OCI-LY7 (cell line): ENCODE results near the gene RTBDN. TPM values are rescaled to one million over a fixed set of nuclear protein-coding genes. Genes with fewer than 3 reads are reported as not detected.

Experiments
- BruUV-seq: library from RNA; stranded (reverse); fragments of 400-500 nt; replicated peaks from 2 replicates; lab custom pipeline; 2021; lab: Mats Ljungman, UMichigan
- CTCF ChIA-PET: fragments of 300-600 bp; sonication (Branson Sonifier 250); formaldehyde crosslinking; loops from one replicate; lab custom pipeline; 2022; ENCODE audit warnings: antibody characterized with exemption; ENCODE audit not compliant: unreplicated experiment; lab: Charles Lee
- POLR2A ChIA-PET: fragments of 300-600 bp; sonication (Branson Sonifier 250); formaldehyde crosslinking; loops from one replicate; lab custom pipeline; 2022; ENCODE audit warnings: antibody characterized with exemption; lab: Charles Lee
- DNase-seq: peaks from one replicate; pipeline ENCODE4 v3.0.0-alpha.2; 2015; ENCODE audit warnings: low spot score
- H2AFZ ChIP-seq: fragments of 200-600 bp; sonication (generic), shearing (Covaris generic); 2 replicates; pipeline ENCODE4 v1.6.1; 2014; ENCODE audit warnings: mild to moderate bottlenecking, antibody characterized with exemption, low read length, moderate library complexity
- H3K27ac ChIP-seq: fragments of 200-600 bp; sonication (generic); 2 replicates; pipeline ENCODE4 v1.5.1; 2014; ENCODE audit warnings: mixed run types, low read depth, mild to moderate bottlenecking, moderate library complexity, low read length, inconsistent platforms; ENCODE audit not compliant: poor library complexity, severe bottlenecking
- H3K36me3 ChIP-seq: fragments of 200-600 bp; sonication (generic); 2 replicates; pipeline ENCODE4 v1.6.1; 2014; ENCODE audit warnings: mild to moderate bottlenecking, antibody characterized with exemption, low read length, moderate library complexity, mixed read lengths; ENCODE audit not compliant: insufficient read depth
- H3K4me1 ChIP-seq: fragments of 200-600 bp; sonication (generic); 2 replicates; pipeline ENCODE4 v1.5.1; 2014; ENCODE audit warnings: mild to moderate bottlenecking, low read length; ENCODE audit not compliant: insufficient read depth, poor library complexity, severe bottlenecking
- H3K4me2 ChIP-seq: fragments of 200-600 bp; sonication (generic); 2 replicates; pipeline ENCODE4 v1.6.1; 2014; ENCODE audit warnings: mild to moderate bottlenecking, low read length
- H3K4me3 ChIP-seq: fragments of 200-600 bp; sonication (generic); 2 replicates; pipeline ENCODE4 v1.5.1; 2014; ENCODE audit warnings: mild to moderate bottlenecking, low read depth, low read length; ENCODE audit not compliant: poor library complexity, severe bottlenecking
- H3K79me2 ChIP-seq: fragments of 200-600 bp; sonication (generic); 2 replicates; pipeline ENCODE4 v1.6.1; 2016; ENCODE audit warnings: low read depth, mild to moderate bottlenecking, low read length, moderate library complexity, mixed read lengths; ENCODE audit not compliant: insufficient read depth
- H3K9me2 ChIP-seq: fragments of 200-600 bp; sonication (generic); 2 replicates; pipeline ENCODE4 v1.6.1; 2016; ENCODE audit warnings: mild to moderate bottlenecking, low read length, mixed read lengths; ENCODE audit not compliant: insufficient read depth
- H3K9me3 ChIP-seq: fragments of 200-600 bp; sonication (generic); 2 replicates; pipeline ENCODE4 v1.6.1; 2014; ENCODE audit warnings: mild to moderate bottlenecking, mixed run types, low read length, mixed read lengths
- H4K20me1 ChIP-seq: fragments of 200-600 bp; sonication (generic); 2 replicates; pipeline ENCODE4 v1.6.1; 2014; ENCODE audit warnings: mild to moderate bottlenecking, antibody characterized with exemption, low read length, moderate library complexity, mixed read lengths; ENCODE audit not compliant: insufficient read depth
- EZH2phosphoT487 ChIP-seq: fragments of 200-600 bp; sonication (generic); IDR thresholded peaks from 2 replicates; pipeline ENCODE4 v1.6.1; 2018; ENCODE audit warnings: low read depth, borderline replicate concordance, mild to moderate bottlenecking, mixed run types, antibody characterized with exemption, low read length, moderate library complexity, mixed read lengths
- intact Hi-C: fragments of 100-400 bp; cut with micrococcal nuclease; formaldehyde crosslinking; loops from one replicate; pipeline ENCODE4 v1.10.0; 2022; ENCODE audit not compliant: unreplicated experiment
- total RNA-seq, 2 experiments: library from RNA; depleted of rRNA in 1 of 2; stranded (reverse); fragments of >200 nt in 1 of 2; shearing (Covaris generic) in 1 of 2; gene quantifications; 2 replicates each; pipeline ENCODE4 v1.2.3, GENCODE V29; 2014 to 2022
- TF ChIP-seq, protein P1 (sequence below): fragments of 200-600 bp; sonication (generic); conservative IDR thresholded peaks from 2 replicates; pipeline ENCODE4 v1.5.1; 2014; ENCODE audit warnings: mild to moderate bottlenecking, antibody characterized with exemption, low read length, moderate library complexity, mixed read lengths

The RTBDN gene
- total RNA-seq, 2 experiments from 2014 or later: 1.2 TPM; not detected in 1

DNA sequence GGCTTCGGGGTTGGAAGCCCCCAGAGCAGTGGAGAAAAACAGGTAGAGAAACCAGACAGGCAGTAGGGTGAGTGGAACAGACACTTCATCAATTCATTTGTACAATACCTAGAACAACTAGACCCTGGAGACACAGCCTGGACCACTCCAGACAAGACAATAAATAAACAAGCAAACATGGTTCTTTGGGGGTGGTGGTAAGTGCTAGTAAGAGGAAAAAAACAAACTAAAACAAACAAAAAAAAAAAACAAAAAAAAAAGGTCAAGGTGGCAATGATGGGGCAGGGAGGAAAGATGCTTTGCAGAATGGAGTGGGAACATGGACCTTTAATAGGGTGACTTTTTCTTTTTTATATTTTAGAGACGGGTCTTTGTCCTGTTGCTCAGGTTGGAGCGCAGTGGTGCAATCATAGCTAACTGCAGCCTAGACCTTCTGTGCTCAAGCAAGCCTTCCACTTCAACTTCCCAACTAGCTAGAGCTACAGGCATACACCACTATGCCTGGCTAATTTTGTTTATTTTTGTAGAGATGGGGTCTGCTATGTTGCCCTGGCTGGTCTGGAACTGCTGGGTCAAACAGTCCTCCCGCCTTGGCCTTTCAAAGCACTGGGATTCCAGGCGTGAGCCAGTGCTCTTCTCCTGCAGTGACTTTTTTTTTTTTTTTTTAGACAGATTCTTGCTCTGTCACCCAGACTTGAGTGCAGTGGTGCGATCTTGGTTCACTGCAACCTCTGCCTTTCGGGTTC lies 40.0 kb downstream of the RTBDN start:
- Histone ChIP-seq H2AFZ (no peak overlapping the region), H3K79me2 (peaks cover 8% of the 10 kb centered on the region), H3K36me3 (peaks cover 10% of the 10 kb centered on the region; the same call in 1 of the 2 replicates), H3K4me1 (peaks cover 34% of the 10 kb centered on the region), H3K4me2 (peak overlapping the region; percentile 95), H3K9me2 (no peaks in the 10 kb centered on the region), H3K9me3 (no peaks in the 10 kb centered on the region), H3K27ac (peak overlapping the region; percentile 24), H3K4me3 (peak overlapping the region; percentile 84), H4K20me1 (no peaks in the 10 kb centered on the region; the same call in 1 of the 2 replicates)
- ChIA-PET CTCF (no interaction called here), POLR2A (no interaction called here)
- BruUV-seq: no TSS peak
- TF ChIP-seq EZH2phosphoT487: no peak
- TF ChIP-seq, protein P1, sequence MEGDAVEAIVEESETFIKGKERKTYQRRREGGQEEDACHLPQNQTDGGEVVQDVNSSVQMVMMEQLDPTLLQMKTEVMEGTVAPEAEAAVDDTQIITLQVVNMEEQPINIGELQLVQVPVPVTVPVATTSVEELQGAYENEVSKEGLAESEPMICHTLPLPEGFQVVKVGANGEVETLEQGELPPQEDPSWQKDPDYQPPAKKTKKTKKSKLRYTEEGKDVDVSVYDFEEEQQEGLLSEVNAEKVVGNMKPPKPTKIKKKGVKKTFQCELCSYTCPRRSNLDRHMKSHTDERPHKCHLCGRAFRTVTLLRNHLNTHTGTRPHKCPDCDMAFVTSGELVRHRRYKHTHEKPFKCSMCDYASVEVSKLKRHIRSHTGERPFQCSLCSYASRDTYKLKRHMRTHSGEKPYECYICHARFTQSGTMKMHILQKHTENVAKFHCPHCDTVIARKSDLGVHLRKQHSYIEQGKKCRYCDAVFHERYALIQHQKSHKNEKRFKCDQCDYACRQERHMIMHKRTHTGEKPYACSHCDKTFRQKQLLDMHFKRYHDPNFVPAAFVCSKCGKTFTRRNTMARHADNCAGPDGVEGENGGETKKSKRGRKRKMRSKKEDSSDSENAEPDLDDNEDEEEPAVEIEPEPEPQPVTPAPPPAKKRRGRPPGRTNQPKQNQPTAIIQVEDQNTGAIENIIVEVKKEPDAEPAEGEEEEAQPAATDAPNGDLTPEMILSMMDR: no peak
- DNase-seq: no peak
- intact Hi-C loops: loop anchor here (5.0 kb wide), 1 partner anchor 72 kb away; the partner anchor contains the start of gene TNPO2

DNA sequence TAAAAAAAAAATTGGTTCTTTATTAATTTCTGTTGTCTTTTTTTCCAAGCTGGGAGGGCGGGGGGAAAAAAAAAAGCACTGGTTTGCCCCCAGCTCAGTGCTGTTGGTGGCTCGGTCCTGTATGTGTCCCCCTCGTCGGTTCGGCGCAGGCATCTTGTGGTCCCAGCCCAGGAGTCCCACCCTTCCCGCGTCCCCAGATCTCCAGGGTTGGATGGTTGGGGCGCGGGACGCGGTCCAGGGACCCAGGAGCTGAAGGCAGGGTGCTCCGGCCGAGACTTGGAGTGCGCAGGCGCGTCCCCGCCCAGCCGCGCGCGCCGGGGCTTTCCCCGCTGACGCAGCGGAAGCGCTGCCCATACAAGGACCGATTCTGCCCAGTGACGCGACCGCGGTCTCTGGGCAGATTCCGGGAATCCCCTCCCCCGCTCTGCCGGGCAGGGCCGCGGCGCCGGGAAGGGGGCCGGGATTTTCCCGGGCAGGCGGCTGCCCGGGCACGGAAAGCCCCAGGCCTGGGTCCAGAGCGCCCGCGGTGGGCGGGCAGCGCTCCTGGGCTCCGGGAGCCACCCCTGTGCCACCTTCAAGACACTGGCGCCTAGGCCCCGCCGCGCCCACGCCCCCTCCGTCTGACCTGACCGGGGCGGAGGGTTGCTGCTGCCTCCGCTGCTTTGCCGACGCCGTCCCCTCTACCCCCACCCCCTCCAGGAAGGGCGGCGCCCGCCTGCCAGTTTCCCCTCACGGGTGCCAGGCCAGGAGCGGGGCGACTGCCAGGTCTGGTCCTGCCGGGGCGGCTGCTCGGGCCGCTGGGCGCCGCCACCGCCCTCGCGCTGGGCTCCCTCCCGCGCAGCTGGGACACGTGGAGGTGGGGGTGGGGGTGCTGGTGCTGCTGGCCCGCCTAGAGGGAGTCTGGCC lies 40.8 kb downstream of the RTBDN start:
- Histone ChIP-seq H3K79me2 (peaks cover 8% of the 10 kb centered on the region), H4K20me1 (no peaks in the 10 kb centered on the region; the same call in 1 of the 2 replicates), H3K4me1 (peaks cover 42% of the 10 kb centered on the region), H3K9me3 (no peaks in the 10 kb centered on the region), H2AFZ (no peak overlapping the region), H3K27ac (peak overlapping the region; percentile 77), H3K4me2 (peak overlapping the region; percentile 95), H3K36me3 (0 out of 2 replicates have a peak, but pooled peaks cover 3% of the 10 kb centered on the region), H3K9me2 (no peaks in the 10 kb centered on the region), H3K4me3 (peak overlapping the region; percentile 84)
- DNase-seq: peak; percentile 91
- ChIA-PET CTCF (interaction anchor here (0.6 to 2.8 kb wide), 4 partner anchors 10 to 99 kb away, joined by 3 to 20 read pairs (median 6); no protein-coding TSS in a partner anchor), POLR2A (interaction anchor here (0.6 to 2.2 kb wide), 5 partner anchors 9 to 55 kb away, joined by 3 to 5 read pairs (median 4); partner anchors contain the start of gene THSD8)
- intact Hi-C loops: loop anchor here (2.0 to 5.0 kb wide), 2 partner anchors 59 to 71 kb away; partner anchors contain the start of genes TNPO2 and TRIR
- no peak for TF ChIP-seq EZH2phosphoT487
- TF ChIP-seq, protein P1: no peak
- no TSS peak for BruUV-seq
